HG02943 (cell line): Measurements from ENCODE around the gene C6orf62.
"Not testable (repeated sequence)": the region's sequence is repeated elsewhere in the genome, so short reads cannot be mapped to it uniquely, and the experiment has no call there.

Experiments
- ATAC-seq: cut with Tn5 transposase; IDR thresholded peaks from one replicate; pipeline ENCODE4 v1.9.1; 2021; ENCODE audit warnings: mild to moderate bottlenecking, low read depth, moderate library complexity; ENCODE audit not compliant: unreplicated experiment

C6orf62 gene

GRCh38 chr6:24719125-24719971 is at the start of gene C6orf62:
C6orf62 (minus strand) TSS chr6:24719154; CDS start chr6:24718668, 486 bp downstream.
- no peak for ATAC-seq

- no peak for ATAC-seq
Measured at GRCh38 chr6:24768361-24768760, 49.4 kb upstream of the C6orf62 start.

GRCh38 chr6:24766680-24767462 is 47.9 kb upstream of the C6orf62 start:
- ATAC-seq = no peak

- ATAC-seq = not testable (repeated sequence)
Measured at GRCh38 chr6:24765968-24766367, 47.0 kb upstream of the C6orf62 start.

- not testable (repeated sequence) for ATAC-seq
Measured at GRCh38 chr6:24764833-24765828, 46.2 kb upstream of the C6orf62 start.

- no peak for ATAC-seq
Measured at GRCh38 chr6:24763578-24763977, 44.6 kb upstream of the C6orf62 start.

- ATAC-seq = no peak
Measured at GRCh38 chr6:24761851-24762250, 42.9 kb upstream of the C6orf62 start.

- ATAC-seq = no peak
Measured at GRCh38 chr6:24761193-24761835, 42.4 kb upstream of the C6orf62 start.

- no peak for ATAC-seq
Measured at GRCh38 chr6:24760210-24760609, 41.3 kb upstream of the C6orf62 start.

- no peak for ATAC-seq
Measured at GRCh38 chr6:24759718-24760117, 40.8 kb upstream of the C6orf62 start.

GRCh38 chr6:24757611-24758010 is 38.7 kb upstream of the C6orf62 start:
- ATAC-seq = no peak

- no peak for ATAC-seq
Measured at GRCh38 chr6:24755279-24755678, 36.3 kb upstream of the C6orf62 start.

GRCh38 chr6:24754378-24754777 is 35.4 kb upstream of the C6orf62 start:
- ATAC-seq = not testable (repeated sequence)

- ATAC-seq = no peak
Measured at GRCh38 chr6:24753545-24753944, 34.6 kb upstream of the C6orf62 start.

GRCh38 chr6:24752917-24753492 is 34.1 kb upstream of the C6orf62 start:
- ATAC-seq = no peak

- ATAC-seq = no peak
Measured at GRCh38 chr6:24752503-24752902, 33.5 kb upstream of the C6orf62 start.

GRCh38 chr6:24750878-24751277 is 31.9 kb upstream of the C6orf62 start:
- not testable (repeated sequence) for ATAC-seq

GRCh38 chr6:24749297-24749696 is 30.3 kb upstream of the C6orf62 start:
- no peak for ATAC-seq

GRCh38 chr6:24744911-24745310 is 26.0 kb upstream of the C6orf62 start:
- no peak for ATAC-seq

- ATAC-seq = no peak
Measured at GRCh38 chr6:24743944-24744335, 25.0 kb upstream of the C6orf62 start.
